Suppressor macrophage treated with lipopolysaccharide for 1 hour (primary cell): ENCODE results near the gene TMEM258.

Experiments
- DNase-seq, 3 donors: peaks; one replicate each; pipeline ENCODE4 v3.0.0-alpha.2; 2020 to 2022

The TMEM258 gene

DNA sequence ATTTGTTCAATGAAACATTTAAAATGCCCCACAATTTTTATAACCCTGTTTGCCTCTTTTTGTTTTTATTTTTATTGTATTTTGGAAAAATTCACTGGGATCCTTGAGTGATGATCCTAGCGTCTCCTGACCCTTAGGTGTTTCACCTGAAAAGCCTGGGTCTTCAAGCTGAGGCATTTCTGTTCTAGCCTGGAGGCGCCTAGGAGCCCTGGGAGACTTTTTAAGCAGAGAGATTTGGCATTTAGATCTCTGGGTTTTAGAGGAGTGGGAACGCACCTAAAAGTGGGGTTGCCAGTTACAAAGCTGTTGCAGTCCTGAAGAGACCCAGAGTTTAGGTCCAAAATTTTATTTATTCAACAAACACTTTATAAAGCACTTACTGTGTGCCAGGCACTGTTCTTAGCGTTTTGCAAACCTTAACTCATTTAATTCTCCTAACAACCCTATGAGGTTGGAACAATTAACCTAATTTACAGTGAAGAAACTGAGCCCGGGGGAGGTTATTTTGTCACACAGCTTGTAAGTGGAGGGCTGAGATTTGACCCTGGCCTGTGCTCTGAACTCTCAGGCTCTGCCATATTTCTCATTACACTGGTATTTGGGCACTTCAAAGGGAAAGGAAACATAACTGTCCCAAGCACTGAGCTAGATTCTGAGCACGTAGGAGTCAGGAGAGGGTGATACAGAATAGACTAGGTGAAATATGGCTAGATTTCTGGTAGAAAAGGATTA is 25.2 kb upstream of the TMEM258 start:
- no peak for DNase-seq

DNA sequence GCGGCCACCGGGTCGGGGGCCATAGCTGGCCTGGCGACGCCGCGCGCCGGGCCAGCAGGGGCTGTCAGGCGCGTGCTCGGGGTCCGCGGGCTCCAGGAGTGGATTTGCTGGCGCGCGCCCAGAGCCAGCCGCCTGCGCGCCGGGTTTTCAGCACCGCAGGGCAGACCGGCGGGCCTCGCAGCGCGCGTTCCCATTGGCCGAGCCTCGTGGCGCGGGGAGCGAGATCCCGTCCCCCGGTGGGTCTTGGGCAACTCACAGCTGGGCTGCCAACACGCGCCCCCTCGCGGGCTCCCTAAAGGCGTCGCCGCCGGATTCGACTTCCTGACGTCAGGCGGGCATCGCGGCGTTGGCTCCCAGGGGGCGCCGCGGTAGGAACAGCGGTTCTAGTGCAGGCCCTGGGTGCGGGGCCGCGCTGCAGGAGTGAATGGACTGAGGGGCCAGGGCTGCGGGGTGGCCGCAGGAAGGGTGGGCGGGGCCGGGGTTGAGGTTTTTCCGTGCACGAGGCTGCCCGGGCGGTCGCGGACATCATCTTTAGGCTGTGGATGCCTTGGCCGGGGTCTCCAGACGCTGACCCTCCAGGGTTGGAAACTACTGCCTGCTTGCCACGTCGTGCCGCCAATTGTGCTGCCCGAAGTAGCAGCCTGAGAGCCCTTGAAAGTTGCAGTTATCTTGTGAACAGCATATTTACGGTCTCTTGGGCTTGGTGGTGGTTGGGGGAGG is 24.5 kb upstream of the TMEM258 start, which contains the start of gene FADS1:
Gene FADS1 (minus strand): TSS at position 268 of the 720 bp plus-strand sequence. CDS start 74 bp downstream, at position 194.
- peak; percentile 97 to 99 (median 98) for DNase-seq

DNA sequence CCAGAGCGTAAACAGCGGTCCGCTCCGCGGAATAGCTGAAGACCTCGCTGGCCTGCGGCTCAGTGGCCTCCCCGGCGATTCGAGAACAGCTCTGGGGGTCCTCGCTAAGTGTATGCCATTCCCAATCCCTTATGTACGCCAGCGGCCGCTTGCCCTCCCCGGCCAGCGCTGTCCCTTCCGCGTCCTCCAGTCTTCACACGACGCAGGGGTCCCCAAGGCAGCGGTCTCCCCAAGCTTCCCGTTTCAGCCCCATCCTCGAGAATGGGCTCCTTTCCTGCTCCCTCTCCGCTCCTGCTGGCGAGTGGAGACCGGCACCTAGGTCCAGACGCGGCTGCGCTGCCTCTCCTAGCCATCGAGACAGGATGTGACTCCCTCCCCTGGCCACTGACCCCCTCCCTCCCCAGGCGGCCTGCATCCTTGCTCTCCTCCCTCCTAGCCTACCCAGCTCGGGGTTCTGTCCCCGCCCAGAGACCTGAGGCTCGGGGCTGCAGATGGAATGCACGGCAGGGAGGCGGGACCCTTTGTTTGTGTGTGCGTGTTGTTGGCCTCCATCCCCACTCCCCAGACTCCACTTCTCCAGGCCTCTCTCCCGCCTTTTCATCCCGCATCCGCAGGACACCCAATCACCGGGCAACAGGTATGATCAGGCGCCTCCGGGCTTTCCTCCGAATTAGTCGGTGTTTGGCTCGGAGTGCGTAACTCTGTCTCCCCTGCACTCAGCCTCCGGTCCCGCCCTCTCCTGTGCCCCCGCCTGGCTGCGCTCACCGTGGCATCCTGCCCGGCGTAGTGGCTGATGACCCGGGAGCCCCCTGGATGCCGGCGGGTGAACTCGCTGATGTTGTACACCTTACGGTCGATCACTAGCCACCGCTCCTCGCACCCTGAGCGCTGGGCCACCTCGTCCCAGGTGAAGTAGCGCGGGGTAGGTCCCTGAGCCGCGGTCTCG is 23.7 kb upstream of the TMEM258 start:
- DNase-seq, result peak; percentile 33 to 64 (median 47)

DNA sequence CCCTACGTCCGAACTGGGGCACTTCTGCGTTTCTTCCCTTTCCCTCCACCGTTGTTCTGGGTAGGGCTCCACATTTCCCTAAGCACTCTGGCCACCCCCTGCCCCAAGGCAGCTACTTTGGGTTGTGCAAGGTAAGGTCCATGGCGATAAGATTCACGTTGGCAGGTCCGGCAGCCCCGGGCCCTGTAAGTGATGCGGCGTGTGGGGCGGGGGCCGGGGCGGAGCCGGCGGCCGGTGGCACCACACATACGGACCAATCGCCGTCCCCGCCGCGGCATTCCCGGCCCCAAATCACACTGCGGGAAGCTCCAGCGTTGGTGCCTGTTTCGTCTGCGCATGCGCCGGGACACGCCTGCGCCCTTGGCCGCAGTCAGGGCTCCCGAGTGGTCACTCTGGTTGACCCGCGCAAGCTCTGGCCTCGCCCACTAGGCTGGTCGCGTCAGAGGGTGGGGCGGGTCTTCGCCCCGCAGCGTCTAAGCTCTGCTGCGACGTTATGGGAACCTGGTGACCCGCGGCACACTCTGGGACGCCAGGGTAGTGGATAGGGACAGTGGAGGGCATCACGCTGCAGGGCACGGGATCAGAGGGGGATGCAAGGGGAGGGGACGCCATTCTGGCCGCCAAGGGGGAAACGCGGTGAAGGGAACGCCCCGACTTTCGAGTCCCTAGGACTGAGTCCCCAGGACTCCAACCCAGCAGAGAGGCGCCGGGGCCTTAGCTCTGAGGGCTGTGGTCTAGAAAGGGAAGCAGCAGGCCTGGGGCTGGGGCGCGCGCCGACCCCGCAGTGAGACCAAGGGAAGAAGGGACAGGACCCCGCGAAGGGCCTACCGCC is 22.8 kb upstream of the TMEM258 start:
- DNase-seq, result peak; percentile 99

DNA sequence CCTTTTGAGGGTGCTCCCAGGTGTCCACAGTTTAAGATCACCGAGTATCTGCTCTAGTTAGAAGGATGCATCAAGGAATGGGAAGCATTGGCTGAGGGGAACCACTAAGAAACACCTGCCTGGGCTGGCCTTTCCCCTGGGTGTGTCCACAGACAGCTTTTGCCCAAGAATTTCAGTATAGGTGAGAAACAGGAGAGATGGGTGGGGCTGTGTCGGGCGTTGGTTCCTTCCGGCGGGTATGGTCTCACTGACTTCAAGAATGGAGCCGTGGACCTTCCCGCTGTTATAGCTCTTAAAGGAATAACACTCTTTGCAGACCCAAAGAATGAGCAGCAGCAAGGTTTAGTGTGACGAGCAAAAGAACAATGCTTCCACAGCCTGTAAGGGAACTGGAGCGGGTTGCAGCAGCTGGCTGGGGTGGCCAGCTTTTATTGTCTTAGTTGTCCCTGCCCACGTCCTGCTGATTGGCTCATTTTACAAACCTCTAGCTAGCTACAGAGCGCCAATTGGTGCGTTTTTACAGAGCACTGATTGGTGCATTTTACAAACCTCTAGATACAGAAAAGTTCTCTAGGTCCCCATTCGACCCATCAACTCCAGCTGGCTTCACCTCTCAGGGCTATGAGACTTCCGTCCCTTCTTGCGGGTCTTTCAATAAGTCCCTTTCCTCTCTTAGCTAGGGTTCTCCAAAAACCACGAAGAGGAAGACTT is 22.0 kb upstream of the TMEM258 start:
- DNase-seq, result peak; percentile 59 to 64 (median 63)

DNA sequence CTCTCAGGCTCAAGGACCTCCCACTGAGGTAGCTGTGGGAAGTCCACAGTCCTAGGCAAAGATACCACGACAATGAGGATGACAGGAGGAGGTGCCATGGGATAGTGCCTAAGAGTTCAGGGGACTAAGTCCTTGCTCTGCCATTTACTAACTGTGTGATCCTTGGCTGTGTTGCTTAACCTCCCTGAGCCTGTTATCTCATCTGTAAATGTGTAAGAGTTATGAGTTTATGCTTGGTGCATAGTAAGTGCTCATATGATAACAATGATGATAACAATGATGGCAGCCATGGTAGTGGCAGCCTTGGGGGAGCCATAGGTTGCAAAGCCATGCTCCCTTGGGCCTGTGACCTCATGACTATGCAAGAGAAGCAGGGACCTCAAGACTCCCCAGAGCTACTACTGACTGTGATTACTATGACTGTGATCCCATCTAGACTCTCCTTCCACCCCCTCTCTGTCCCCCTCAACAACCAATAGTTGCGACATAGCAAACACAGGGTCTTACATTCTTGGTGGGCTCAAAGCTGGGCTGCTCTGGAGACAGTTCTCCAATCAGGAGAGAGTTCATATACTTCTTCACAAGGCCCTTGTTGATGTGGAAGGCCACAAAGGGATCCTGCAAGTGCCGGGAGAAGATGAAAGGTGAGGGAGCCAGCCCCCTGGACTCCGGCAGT is 20.5 kb upstream of the TMEM258 start:
- DNase-seq, result no peak

DNA sequence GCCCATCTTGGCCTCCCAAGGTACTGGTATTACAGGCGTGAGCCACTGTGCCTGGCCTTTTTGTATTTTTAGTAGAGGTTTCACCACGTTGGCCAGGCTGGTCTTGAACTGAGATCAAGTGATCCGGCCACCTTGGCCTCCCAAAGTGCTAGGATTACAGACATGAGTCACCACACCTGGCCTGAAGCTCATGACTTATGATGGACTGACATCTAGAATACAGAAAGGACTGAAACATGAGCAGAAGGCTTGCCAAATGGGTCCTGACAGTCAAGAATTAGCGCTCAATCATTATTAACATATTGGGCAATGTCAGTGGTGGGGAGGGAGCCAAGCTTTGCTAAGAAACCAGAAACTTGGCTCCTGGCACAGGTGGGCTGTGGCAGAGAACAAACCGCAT is 19.4 kb upstream of the TMEM258 start:
- DNase-seq, result no peak

DNA sequence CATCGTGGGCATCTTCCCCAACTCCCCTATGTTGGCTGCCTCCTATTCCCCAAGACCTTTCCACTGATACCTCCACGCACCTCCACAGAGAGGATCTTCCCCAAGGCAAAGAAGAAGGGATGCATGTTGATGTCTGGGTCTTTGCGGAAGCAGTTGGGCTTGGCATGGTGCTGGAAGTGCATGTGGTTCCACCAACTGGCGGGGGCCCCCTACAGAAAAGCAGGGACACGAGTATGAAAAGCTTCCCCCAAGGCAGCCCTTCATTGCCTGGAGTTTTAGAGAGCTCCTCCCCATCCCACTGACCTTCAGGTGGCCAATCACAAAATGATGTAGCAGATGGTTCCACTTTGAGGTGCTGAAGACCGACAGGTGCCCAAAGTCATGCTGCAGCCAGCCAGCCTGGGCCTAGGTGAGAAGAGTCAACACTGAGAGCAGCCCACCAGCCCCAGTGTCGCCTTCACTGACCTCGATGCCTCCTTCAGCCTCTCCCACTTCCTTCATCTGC is 18.3 kb upstream of the TMEM258 start:
- no peak for DNase-seq

DNA sequence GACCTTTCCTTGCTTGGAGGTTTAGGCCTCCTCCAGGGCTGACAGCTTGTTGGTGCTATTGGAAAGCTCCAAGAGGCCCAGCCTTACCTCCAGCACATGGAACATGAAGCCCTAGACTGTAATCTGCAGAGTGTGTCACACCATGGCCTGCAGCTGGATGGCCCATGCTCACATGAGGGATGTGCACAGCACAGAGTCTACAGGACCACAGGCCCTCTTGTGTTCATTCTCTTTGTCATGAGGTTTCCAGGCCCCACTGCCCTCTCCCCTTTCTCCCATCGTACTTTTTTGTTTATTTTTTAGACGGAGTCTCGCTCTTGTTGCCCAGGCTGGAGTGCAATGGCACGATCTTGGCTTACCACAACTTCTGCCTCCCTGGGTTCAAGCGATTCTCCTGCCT is 14.4 kb upstream of the TMEM258 start:
- no peak for DNase-seq

DNA sequence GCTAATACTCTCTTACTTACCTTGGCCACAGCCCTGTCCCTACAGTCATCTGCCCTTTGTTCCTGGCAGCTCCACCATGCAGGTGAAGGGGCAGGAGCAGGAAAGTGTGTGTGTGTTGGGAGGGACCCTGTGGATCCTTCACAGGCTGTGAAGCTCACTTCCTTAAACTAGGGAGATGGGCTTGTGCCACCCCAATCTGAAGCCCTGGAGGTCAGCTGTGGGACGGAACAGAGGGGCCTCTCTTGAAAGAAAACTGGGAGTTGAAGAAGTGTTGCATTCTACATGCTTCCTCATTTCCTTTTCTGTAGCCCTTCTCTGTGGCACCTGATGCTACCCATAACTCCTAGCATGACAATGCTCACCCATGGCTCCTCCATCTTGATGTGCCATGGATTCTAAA is 12.7 kb upstream of the TMEM258 start:
- DNase-seq, result no peak

DNA sequence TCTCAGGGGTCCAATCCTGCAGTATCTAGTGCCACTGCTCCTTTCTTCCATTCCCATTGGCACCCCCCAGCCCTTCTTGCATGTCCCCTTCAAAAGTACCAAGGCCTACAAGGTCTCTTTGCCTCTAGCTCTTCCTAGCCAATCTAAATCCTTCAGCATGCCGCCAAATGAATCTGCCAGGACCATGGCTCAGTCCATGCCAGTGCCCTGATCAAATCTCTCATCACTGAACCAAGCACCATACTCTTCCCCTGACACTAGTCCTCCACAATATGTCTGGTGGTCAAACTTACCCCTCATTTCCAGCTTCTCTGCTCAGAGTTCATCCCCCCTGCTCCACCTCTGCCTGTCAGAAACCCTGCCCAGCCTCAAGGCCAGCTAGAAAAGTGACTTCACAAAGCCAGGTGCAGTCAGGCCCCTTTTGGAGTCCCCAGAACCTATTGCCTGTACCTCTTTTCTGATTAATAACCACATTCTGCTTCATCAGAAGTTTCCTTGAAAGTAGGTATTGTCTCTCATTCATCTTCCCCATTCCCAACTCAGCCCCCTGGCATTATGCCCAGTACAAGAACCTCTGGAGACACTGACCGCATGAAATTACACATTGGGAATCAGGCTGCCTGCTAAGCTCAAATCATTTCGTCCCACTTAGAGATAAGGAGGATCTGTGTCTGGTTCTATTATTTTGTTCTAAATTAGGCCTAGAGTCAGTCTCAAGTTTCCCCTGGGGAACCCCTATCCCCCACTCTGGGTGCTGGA is 11.7 kb upstream of the TMEM258 start:
- no peak for DNase-seq

DNA sequence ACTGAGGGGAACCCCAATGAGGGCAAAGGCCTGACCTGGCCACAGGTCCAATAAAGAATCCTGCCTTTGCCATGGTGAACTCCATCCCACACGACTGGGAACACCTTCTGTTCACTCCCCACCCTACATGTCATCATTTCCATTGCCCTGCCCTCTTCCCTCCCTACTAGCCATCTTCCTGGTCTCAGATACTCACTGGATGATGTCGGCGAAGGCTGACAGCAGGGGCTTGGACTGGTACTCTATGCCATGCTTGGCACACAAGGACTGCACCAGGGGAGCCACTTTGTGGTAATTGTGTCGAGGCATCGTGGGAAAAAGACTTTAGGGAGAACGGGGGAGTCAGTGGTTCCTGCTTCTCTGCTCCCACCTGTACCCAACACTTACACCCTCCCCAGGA is 10.2 kb upstream of the TMEM258 start:
- DNase-seq, result no peak

DNA sequence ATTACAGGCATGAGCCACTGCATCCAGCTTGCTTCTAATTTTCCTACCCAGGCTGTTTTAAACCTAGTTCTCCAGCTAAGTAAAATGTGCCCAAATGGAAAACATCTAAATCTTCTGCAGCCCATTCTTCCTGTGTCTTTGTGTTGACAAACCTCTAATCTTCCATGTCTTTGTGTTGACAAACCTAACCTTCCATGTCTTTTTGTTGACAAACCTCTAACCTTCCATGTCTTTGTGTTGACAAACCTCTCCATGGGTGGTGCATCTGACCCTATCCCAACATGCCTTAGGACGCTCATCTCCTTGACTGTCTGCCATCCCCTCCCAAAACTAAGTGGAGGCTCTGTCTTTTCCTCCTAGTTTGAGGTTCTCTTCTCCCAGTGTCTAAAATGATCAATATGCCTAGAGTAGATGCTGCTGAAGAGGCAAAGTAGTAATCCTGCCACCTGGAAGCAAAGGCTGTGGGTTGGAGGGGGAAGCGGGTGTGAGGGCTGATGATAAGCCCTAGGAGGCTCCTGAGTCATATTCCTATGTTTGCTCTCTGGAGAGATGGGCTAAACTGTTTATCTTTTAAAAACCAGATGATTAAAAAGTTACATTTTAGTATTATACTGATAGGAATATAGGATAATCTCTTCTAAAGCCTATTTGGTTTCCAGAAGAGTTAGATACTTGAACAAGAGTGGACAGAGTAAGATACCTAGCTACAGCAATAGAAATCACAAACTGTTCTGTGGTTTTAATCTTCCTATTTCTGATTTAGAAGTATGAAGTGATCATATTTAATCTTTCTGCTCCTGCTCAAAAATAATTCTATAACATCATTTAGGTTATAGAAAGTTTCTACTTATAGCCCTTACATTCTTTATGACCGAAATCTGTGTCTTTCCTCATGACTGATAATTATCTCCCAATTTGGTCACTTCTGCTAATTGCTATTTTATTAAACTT is 8.2 kb upstream of the TMEM258 start:
- DNase-seq, result no peak

DNA sequence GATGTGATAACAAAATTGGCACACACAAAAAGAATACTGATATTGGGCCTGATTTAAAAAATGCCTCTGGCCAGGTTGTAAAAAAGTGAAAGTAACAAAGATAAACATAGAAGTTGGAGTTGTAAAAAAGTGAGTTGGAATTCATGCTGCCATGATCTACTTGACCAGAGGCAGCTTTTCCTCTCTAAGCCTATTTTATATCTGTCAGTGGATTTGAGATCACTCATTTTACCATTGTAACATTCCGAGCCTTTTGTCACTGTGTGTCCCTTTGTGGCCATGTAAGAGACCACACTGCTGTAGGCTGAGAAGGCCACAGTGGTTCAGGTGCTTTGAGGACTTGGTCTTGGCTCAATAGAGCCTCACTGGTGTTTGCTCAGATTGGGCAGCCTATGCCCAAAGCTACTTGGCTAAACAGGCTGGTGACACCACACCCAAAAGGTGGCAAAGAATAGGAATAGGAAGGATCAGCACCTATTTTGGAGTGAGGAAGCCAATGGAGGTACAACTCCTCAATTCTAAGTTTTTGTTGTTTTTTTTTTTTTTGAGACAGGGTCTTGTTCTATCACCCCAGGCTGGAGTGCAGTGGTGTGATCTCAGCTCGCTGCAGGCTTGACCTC is 7.4 kb upstream of the TMEM258 start:
- no peak for DNase-seq

DNA sequence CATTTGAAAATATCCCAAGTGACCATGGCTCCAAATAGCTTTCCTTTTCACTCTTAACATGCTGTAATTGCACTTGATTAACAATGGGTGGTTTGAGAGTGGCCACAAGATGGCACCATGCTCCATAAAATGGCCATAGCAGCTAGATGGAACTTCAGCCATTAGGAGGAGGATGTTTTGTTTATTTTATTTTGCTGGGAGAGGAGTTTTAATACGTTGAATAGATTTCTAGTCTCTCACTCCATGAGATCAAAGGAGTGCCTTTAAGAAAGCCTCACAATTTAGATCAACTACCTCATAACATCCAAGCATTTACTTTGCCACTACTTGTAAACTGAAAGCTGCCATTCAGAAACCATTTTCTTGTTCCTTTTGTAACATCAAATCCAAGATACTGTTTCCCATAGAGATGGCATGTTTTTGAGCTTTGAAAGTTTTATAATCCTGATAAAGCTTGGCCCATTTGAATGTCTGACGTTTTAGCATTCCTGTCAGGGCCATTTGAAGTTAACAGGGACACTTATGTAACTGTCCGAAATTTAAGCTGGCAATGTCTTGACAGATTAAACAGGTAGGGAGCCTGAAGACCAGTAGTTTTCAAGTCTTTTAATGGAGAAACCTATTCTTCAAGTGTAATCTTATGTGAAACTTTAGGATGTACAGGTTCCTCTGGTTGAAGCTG is 5.0 kb upstream of the TMEM258 start:
- peak; percentile 82 to 88 (median 88) for DNase-seq

DNA sequence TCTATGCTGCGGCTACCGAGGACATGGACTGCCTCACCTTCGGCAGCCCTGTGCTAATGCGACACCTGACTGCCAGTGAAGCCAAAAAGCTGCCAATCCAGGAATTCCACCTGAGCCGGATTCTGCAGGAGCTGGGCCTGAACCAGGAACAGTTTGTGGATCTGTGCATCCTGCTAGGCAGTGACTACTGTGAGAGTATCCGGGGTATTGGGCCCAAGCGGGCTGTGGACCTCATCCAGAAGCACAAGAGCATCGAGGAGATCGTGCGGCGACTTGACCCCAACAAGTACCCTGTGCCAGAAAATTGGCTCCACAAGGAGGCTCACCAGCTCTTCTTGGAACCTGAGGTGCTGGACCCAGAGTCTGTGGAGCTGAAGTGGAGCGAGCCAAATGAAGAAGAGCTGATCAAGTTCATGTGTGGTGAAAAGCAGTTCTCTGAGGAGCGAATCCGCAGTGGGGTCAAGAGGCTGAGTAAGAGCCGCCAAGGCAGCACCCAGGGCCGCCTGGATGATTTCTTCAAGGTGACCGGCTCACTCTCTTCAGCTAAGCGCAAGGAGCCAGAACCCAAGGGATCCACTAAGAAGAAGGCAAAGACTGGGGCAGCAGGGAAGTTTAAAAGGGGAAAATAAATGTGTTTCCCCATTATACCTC is 3.6 kb upstream of the TMEM258 start:
- DNase-seq, result no peak

DNA sequence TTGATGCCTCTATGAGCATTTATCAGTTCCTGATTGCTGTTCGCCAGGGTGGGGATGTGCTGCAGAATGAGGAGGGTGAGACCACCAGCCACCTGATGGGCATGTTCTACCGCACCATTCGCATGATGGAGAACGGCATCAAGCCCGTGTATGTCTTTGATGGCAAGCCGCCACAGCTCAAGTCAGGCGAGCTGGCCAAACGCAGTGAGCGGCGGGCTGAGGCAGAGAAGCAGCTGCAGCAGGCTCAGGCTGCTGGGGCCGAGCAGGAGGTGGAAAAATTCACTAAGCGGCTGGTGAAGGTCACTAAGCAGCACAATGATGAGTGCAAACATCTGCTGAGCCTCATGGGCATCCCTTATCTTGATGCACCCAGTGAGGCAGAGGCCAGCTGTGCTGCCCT is 3.1 kb upstream of the TMEM258 start:
- no peak for DNase-seq
